Bronchial epithelial cell (primary cell): Measurements from ENCODE around the gene STXBP6. TPM values are rescaled to one million over a fixed set of nuclear protein-coding genes. Genes with fewer than 3 reads are reported as not detected.

Experiments used
- DNase-seq: peaks from one replicate; pipeline ENCODE4 v3.0.0-alpha.2; 2010; ENCODE audit warnings: low read depth
- FAIRE-seq: peaks from 2 replicates; lab custom pipeline; 2011; peaks lifted over from hg19 to GRCh38; lab: Jason Lieb, UNC
- H3K27me3 ChIP-seq: 2 replicates; pipeline ENCODE4 v1.5.1; 2011; ENCODE audit warnings: low read length; ENCODE audit not compliant: control insufficient read depth, insufficient read depth
- H3K36me3 ChIP-seq: 2 replicates; pipeline ENCODE4 v1.5.1; 2011; ENCODE audit warnings: low read length; ENCODE audit not compliant: control insufficient read depth, insufficient read depth
- H3K4me3 ChIP-seq: 2 replicates; pipeline ENCODE4 v1.5.1; 2011; ENCODE audit warnings: mild to moderate bottlenecking, low read depth, low read length, control low read depth
- total RNA-seq: library from RNA; depleted of rRNA; stranded (reverse); fragments of >200 nt; gene quantifications from 2 replicates; pipeline ENCODE4 v1.2.1, GENCODE V29; 2014
- TF ChIP-seq, protein P1 (sequence below): IDR thresholded peaks from 2 replicates; pipeline ENCODE4 v1.5.1; 2011; ENCODE audit warnings: mild to moderate bottlenecking, moderate library complexity, low read length, control low read depth, inconsistent platforms; ENCODE audit not compliant: insufficient read depth, severe bottlenecking

The STXBP6 gene
- total RNA-seq, 1 donor from 2014 or later = not detected

DNA sequence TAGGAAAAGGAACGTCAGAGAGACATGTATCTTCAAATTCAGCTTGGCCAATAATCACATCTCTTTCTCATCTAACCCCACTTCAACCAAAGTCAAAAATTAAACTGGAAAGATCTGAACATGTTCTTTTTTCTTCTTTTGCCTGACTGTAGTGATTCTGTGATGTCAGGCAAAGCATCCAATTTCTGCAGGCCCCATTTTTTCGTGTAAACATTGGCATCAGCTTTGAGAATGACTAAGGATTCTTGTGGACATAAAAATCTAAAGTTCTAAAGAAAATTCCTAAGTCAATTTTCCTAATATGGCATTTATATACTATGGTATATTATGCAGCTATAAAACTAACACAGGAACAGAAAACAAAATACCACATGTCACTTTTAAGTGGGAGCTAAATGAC, 89.1 kb downstream of the STXBP6 start:
- no peak for FAIRE-seq
- Histone ChIP-seq H3K36me3 (no peaks in the 10 kb centered on the region), H3K4me3 (no peak overlapping the region), H3K27me3 (no peaks in the 10 kb centered on the region)
- TF ChIP-seq, protein P1, sequence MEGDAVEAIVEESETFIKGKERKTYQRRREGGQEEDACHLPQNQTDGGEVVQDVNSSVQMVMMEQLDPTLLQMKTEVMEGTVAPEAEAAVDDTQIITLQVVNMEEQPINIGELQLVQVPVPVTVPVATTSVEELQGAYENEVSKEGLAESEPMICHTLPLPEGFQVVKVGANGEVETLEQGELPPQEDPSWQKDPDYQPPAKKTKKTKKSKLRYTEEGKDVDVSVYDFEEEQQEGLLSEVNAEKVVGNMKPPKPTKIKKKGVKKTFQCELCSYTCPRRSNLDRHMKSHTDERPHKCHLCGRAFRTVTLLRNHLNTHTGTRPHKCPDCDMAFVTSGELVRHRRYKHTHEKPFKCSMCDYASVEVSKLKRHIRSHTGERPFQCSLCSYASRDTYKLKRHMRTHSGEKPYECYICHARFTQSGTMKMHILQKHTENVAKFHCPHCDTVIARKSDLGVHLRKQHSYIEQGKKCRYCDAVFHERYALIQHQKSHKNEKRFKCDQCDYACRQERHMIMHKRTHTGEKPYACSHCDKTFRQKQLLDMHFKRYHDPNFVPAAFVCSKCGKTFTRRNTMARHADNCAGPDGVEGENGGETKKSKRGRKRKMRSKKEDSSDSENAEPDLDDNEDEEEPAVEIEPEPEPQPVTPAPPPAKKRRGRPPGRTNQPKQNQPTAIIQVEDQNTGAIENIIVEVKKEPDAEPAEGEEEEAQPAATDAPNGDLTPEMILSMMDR = no peak
- DNase-seq = no peak

DNA sequence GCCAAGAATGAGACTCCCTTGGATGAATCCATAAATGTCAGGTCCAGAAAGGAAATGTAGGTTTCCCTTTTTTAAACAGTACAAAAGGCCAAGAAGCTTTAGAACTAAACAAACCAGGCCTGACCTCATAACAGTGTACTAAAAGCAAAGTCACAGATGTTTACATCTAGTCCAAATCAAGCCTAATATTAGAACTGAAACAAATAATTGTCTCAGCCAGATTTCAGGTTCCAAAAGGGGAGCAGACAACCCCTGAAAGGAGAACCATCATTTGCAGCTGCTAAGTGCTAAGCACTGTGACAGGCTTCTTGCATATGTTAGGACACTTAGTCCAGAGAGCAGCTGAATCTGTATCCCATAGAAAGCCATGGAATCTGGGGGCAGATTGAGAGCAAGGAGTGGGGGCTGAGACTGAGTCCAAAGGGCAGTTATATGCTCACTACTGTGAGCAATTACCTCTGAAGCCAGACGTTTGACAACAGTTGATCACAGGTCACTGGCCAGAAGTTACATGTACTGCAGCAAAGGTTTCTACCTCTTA, 90.1 kb downstream of the STXBP6 start:
- DNase-seq (no peak), FAIRE-seq (no peak)
- H3K4me3 ChIP-seq = no peak overlapping the region
- TF ChIP-seq, protein P1 = no peak
- H3K27me3 ChIP-seq = no peaks in the 10 kb centered on the region
- no peaks in the 10 kb centered on the region for H3K36me3 ChIP-seq

DNA sequence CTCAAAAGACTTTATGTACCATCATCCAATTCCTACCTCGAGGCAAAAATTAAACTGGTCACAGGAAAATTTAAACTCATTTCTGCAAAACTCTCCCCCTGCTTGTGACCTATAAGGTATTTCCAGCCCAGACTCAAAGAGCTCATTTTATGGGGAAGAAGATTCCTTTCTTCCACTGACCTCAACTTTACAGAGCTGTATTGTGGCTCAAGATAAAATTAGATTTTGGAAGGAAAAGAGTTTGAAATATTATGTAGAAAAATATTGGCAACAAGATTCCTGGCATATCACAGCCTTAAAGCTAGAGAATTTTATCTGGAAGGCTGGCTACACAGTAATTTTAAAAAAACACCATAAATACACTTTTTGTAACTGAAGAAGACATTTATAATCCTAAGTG, 91.7 kb downstream of the STXBP6 start:
- TF ChIP-seq, protein P1 = no peak
- no peaks in the 10 kb centered on the region for H3K36me3 ChIP-seq
- H3K4me3 ChIP-seq = no peak overlapping the region
- DNase-seq (no peak), FAIRE-seq (no peak)
- H3K27me3 ChIP-seq = no peaks in the 10 kb centered on the region

DNA sequence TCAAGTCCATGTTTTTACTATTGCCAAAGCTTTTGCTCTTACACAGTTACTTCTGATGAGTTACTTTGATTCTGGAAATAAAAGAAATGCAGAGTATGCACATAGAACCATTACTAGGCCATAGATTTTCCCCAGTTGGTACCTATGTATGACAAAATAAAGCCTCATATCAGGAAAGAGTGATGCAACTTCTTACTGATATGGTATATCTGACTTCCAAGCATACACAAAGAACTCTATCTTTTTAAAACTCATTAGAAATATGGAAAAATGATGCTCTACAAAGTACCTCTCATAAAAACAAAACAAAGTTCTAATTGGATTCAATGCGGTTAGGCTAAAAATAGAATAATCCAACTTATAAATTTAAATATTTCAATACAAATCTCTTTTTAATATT, 92.1 kb downstream of the STXBP6 start:
- H3K4me3 ChIP-seq = no peak overlapping the region
- TF ChIP-seq, protein P1 = no peak
- no peaks in the 10 kb centered on the region for H3K27me3 ChIP-seq
- no peaks in the 10 kb centered on the region for H3K36me3 ChIP-seq
- no peak for FAIRE-seq
- no peak for DNase-seq

DNA sequence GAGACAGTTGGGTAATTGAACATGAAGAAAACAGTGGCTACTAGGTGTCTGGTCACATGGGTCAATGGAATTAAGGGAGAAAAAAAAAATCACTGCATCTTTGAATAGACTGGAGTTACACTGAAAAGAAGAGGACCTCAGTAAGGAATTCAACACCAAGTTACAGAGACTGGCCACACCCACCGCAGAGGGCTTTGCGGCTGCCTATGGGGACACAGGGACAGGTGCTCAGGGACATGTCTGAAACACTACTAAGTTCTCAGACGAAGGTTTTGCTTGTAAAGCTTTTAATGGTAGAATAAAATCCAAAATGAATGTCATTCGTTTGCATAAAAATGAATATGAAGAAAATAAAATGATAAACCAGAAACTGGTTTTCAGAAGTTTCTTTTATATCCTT, 93.8 kb downstream of the STXBP6 start:
- DNase-seq (no peak), FAIRE-seq (no peak)
- TF ChIP-seq, protein P1 = no peak
- H3K4me3 ChIP-seq = no peak overlapping the region
- H3K36me3 ChIP-seq = no peaks in the 10 kb centered on the region
- H3K27me3 ChIP-seq = no peaks in the 10 kb centered on the region

DNA sequence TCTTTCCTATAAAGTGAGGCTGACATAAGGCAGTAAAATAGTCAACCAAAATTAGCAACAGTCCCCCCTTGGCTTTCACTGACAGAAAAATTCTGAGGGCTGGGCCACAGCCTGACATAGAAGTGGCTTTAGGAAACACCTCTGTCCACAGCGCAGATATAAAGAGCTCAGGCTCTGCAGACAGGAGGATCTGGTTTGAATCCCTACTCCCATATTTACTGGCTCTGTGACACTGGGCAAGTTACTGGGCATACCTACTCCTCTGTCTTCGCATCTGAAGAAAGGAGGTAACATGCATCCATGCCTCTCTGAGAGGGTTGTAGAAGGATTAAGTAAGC, 95.3 kb downstream of the STXBP6 start:
- Histone ChIP-seq H3K4me3 (no peak overlapping the region), H3K36me3 (no peaks in the 10 kb centered on the region), H3K27me3 (no peaks in the 10 kb centered on the region)
- FAIRE-seq = no peak
- DNase-seq = no peak
- TF ChIP-seq, protein P1 = no peak
